GM21786 (cell line): ENCODE measurements around the gene THRAP3.
"Not testable (repeated sequence)": the region's sequence is repeated elsewhere in the genome, so short reads cannot be mapped to it uniquely, and the experiment has no call there.

ENCODE experiments used
- ATAC-seq: cut with Tn5 transposase; IDR thresholded peaks from one replicate; pipeline ENCODE4 v1.9.1; 2021; ENCODE audit not compliant: unreplicated experiment

THRAP3 gene

DNA sequence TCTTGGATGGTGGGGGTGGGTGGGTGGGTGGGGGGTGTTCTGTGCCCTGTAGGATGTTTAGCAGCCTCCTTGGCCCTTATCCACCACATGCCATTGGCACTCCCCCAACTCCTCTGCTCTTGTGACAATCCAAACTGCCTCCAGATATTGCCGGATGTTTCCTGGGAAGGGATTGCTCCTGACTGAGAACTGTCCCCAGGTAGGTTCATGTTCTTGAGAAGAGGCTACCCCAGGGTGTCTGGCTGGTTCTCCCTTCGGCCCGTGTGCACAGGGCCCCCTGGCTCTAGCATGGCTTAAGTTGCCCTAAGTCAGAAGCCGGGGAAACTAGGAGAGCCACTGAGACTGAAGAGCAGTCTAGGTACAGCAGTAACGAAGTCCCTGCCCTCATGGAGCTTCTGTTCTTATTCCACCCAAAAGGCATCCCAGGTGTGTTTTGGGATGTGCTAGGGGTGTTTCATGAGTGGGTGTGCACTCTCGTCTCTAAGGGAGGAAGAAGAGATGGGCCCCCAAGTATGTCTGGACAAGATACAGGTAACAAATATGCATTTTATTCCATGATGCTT is 19.8 kb upstream of the THRAP3 start:
- ATAC-seq, result no peak

DNA sequence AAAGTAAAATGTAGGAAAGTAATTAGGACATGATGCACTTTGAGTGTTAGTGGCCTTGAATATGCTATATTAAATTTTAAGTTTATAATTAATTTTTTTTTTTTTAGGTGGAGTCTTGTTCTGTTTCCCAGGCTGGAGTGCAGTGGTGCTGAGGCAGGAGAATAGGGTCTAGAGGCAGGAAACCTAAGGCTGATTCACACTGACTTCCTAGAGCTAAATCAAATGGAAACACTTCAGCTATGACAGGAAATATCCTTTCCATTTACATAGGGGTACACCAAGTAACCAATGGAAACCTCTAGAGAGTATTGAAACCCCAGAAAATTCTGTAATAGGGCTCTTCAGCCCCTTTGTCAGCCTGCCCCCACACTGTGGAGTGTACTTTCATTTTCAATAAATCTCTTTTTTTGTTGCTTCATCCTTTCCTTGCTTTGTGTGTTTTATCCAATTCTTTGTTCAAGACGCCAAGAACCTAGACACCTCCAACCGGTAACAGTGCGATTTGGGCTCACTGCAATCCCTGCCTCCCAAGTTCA is 17.9 kb upstream of the THRAP3 start:
- ATAC-seq, result no peak

DNA sequence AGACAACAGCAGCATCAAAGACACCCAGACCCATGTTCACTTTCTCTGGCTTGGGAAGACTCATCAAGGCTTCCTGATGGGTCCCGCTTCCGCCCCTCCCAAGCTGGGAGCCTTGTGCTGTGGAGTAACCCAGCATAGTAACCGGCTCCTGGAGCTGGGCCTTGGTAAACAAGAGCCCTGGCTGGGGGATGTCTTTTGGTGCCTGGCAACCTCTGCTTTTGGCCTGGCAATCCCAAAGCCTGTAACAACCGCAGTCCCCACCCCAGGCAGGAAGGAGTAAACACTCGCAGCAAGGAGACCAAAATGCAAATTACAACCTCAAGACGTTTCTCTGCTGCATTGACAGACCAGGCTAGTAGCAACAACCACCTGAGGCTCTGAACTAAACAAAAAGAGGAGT is 16.9 kb upstream of the THRAP3 start:
- no peak for ATAC-seq

DNA sequence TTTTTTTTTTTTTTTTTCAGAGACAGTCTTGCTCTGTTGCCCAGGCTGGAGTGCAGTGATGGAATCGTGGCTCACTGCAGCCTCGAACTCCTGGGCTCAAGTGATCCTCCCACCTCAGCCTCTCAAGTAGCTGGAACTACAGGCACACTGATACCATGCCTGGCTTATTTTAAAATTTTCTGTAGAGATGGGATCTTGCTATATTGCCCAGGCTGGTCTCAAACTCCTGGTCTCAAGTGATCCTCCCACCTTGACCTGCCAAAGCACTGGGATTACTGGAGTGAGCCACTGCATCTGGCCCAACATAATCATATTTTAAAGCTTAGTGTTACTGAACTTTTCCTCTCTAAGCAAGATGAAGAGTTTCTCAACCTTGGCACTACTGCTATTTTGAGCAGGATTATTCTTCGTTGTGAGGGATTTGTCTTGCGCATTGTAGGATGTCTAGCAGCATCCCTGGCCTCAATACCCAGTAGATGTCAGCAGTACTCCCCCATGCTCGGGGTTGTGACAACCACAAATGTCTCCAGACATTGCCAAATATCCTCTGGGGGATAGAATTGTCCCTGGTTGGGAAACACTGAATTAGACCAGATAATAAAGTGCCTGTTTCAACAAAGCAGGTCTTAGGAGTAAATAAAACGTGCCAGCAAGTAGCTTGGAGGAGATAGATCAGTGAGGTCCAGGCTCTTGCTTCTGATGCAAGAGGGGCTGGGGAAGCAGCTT is 15.1 kb upstream of the THRAP3 start:
- no peak for ATAC-seq

DNA sequence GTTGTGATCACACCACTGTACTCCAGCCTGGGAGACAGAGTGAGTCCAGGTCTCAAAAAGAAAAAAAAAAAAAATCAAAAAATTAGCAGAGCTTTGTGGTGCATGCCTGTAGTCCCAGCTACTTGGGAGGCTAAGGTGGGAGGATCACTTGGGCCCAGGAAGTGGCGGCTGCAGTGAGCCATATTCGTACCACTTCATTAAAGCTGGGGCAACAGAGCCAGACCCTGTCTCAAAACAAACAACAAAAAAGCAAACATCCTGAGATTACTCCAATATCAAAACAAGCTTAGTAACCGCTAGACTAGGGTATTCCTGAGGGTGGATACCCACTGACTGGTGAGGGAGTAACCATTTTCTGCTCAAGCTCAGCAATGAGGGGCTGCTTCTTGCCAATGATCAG is 12.9 kb upstream of the THRAP3 start:
- ATAC-seq, result no peak

DNA sequence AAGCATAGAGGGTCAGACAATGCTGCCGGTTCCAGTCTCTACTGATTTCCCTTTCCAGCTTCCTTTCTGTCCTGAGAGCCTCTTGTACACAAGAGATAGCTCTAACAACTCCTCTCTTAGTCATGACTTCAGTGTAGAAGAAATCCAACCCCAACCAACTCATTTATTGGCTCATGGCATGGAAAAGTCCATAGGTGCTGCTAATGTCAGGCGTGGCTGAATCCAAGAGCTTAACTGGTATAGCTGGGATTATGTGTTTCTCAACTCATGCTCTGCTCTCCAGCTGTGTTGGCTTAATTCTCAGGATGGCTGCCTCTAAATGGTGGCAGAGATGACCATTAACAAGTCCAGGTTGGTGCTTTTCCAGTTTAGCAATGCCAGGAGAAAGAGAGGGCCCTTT is 12.4 kb upstream of the THRAP3 start:
- no peak for ATAC-seq

DNA sequence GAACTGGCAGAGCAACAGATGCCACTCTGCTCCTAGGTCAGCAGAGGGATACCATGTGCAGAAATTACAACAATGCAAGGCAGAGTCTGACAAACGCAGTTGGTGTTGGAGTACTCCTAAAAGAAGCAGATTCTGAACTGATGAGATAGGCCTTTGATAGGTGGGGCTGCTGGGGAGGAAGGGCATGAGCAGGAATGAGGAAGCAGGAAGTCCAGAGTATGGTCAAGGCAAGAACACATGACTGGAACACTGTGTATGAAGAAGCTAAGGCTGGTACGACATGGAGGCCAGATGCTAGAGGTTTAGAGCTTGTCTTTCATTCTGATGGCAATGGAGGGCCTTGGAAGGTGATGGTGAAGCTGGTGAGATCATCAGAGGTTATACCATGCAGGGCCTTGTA is 11.5 kb upstream of the THRAP3 start:
- ATAC-seq, result no peak

DNA sequence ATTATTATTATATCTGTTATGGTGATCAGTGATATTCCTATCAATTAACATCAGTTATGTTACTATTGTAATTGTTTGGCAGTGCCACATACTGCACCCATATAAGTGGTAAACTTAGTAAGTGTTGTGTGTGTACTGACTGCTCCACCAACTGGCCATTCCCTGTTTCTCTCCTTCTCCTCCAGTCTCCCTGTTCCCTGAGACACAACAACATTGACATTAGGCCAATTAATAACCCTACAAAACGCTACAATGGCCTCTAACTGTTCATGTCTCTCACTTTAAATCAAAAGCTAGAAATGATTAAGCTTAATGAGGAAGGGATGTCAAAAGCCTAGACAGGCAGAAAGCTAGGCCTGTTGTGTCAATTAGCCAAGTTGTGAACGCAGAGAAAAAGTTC is 6.6 kb upstream of the THRAP3 start:
- ATAC-seq, result no peak

DNA sequence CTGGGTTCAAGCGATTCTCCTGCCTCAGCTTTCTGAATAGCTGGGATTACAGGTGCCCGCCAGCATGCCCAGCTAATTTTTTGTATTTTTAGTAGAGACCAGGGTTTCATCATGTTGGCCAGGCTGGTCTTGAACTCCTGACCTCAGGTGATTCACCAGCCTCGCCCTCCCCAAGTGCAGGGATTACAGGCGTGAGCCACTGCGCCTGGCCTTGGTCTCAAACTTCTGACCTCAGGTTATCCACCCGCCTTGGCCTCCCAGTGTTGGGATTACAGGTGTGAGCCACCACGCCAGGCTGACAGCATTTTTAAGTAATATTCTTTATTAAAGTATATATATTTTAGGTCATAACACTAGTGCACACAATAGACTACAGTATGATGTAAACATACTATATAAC is 2.3 kb upstream of the THRAP3 start:
- not testable (repeated sequence) for ATAC-seq

DNA sequence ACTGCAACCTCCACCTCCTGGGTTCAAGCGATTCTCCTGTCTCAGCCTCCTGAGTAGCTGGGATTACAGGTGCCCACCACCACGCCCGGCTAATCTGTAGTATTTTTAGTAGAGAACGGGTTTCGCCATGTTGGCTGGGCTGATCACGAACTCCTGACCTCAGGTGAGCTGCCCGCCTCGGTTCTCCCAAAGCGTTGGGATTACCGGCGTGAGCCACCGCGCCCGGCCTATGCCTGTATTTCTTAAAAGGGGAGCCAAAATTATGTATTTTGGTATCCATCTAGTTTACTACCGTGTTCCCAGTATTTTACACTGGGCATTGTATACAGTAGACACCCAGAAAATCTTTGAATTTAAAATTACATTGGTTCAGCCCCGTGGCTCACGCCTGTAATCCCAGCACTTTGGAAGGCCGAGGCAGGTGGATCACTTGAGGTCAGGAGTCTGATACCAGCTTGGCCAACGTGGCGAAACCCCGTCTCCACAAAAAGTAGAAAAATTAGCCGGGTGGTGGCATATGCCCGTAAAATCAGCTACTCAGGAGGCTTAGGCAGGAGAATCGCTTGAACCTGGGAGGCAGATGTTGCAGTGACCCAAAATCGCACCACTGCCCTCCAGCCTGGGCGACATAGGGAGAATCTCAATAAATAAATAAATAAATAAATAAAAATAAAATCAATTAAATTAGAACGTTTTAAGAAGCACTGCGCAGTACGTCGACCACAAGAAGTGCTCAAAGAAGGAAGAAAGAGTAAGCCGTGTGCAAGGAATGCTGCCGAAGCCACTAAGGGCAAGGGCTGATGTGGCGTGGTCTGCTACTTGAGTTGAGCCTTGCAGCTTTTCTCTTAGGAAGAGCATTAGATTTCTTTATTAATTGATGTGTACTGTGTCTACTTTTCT is 1.5 kb upstream of the THRAP3 start:
- ATAC-seq, result no peak

DNA sequence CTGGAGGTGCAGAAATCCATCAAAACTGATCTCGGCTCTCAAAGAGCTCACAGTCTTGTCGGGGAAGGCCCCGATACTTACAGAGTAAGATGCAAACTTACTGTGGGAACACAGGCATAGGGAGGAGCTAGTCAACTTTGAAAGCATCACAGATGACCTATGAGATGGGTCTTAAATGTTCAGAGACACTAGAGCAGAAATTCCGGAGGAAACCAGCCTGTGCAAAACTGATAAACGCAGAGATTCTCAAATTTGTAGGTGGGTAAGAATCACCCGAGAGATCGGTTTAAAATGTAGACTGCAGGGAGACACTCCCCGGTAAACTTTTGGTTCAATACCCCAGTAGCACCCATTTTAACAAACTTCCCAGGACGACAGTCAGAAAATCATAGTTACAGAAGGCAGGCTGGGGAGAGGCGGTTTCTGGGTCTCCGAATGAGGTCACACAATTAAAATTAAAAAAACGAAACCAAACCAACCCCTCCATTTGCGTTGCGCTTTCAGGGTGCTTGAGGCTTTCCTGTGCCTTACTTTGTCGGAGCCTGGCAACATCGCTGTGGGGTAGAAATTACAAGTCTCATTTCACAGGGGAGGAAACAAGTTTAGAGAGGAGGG is 755 bp upstream of the THRAP3 start:
- peak; percentile 7 for ATAC-seq

DNA sequence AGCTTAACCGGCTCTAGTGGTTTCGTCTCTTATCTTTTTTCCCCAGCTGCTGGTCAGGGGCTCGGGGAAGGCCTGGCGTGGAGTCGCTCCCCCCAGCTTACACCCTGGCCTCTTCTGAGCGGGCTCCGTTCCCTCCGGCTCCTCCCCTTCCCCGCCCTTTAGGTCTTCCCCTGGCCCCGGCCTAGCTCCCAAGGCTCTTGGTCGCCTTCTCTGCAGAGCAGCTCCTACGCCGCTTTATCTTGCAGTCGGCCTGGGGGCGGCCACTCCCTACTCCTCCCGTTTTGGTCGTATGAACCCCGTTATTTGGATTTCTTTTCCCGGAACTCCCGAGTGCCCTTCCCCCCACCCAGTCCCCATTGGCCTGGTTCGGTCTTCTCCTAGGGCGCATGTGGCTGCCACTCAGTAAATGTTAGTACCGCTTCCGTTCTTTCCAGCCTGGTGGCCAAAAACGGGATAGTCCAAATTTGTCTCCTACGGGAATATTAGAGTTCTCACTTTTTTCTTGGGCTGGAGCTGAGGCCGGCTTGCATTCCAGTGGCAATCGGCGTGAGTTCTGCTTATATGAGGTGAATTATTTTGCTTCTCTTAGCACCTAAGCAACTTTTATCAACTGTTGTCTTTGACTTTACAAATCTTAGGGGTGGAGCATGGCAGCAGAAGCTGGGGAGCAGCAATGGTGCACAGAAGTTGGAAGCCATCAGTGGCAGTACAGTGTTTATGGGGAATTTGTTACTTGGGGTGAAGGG is 467 bp downstream of the THRAP3 start:
- peak; percentile 41 for ATAC-seq

DNA sequence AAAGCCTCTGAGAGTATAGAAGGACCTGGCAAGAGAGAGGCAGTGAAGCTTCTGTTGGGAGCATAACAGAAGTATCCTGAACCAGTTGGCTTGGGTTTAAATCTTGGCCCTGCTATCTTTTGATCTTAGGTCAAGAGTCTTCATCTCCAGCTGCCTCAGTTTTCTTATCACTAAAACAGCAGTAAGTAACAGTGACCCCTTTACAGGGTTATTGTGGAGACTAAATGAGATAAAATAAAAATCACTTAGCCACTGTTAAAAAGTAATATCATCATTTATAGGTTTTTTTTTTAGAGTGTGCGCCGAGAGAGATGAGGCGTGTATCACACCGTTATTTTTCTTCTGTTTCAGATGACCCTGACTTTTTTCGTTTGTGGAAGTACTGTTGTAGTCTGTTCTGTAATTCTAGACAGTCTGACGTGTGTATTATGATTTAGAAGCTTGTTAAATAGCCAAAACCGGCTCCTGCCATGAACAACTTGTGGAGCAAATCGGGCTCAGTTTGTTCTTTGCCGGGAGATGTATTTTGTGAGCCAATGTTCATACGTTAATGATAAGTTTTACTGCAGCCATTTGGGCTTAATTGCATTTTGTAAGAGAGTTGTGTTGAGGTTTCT is 1.1 kb downstream of the THRAP3 start:
- no peak for ATAC-seq

DNA sequence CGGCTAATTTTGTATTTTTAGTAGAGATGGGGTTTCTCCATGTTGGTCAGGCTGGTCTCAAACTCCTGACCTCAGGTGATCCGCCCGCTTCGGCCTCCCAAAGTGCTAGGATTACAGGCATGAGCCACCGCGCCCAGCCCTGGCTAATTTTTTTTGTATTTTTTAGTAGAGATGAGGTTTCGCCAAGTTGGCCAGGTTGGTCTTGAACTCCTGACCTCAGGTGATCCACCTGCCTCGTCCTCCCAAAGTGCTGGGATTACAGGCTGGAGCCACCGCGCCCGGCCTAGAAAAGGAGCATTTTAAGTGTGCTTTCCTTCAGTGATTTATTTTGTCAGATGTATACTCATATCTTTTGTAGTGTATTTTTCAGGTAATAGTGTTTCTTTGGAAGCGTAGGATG is 6.0 kb downstream of the THRAP3 start:
- ATAC-seq, result not testable (repeated sequence)

DNA sequence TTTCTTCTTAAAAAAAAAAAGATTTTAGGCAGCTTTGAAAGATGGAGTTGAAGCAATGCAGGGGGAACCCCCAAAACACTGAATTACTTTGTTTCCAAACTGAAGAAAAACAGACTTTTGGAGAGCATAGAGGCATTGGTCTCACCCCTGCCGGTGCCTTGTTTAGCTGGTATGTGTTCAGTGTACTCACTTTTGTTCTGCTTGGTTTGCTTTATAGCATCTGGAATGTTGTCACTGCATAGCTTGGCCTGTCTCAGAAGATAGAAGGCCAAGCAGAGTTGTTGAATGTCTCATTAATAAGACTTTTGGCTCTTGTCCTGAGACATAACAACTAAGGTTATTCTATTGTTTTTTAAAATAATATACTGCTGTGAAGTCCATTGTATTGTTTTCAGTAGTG is 6.9 kb downstream of the THRAP3 start:
- ATAC-seq, result no peak

DNA sequence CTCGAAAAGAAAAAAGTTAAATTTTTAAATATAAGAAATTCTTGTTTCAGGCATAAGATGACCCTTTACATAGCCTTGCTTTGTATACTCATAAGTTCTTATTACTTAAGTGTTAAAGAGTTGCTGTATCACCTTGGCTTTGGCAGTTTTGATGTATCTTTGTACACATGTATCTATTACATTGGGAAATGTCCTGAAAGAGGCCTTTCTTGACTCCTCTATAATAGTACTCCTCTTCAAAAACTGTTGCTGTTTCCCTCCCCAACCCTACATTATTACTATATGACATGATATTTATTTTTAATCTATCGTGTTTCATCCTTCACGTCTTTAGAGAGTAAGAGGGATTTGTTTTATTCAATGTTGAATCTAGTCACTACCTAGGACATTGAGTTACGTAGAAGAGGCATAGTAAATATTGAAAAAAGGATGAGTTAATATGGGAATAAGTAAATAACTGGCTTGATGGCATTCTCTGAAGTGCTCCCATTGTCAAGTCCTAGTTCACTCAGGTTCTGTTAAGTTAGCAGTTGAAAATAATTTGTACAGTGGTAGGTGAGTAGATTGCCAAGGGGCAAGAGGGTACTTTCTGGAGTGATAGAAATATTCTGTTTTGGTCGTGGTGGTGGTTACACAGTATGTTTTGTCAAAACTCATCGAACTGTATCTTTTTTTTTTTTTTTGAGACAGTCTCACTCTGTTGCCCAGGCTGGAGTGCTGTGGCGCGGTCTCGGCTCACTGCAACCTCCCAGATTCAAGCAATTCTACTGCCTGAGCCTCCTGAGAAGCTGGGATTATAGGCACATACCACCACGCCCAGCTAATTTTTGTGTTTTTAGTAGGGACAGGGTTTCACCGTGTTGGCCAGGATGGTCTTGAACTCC is 8.2 kb downstream of the THRAP3 start:
- ATAC-seq, result no peak

DNA sequence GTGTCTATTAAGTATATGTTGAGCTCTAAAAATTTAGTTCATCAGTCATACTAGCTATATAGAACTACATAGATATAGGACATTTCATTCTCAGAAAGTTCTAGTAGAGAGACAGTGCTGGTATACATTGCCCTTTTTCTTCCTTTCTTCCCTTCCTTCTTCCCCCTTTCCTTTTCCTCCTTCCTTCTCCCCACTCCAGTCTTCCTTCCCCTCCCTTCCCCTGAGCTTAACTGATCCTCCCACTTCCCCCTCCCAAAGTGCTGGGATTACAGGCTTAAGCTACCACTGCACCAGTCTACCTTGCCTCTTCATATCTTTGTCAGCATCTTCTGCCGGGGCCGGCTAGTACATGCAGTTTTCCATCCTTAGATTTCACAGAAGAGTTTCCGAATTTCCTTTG is 12.1 kb downstream of the THRAP3 start:
- ATAC-seq, result no peak

DNA sequence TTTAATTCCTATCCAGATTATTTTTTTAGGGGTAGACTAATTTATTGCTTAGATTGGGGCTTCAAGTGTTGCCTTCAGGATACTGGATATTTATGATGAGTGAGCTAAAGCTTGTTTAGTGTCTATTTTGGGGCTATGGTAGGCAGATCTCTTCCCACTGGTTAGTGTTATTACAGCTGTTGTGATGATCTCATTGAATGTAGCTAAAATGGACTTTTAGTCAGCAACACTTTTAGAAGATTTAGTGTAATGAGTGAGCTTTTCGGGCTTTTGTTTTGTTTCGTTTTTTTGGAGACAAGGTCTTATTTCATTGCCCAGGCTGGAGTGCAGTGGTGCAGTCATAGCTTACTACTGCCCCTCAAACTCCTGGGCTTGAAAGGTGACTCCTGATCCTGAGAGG is 14.2 kb downstream of the THRAP3 start:
- no peak for ATAC-seq

DNA sequence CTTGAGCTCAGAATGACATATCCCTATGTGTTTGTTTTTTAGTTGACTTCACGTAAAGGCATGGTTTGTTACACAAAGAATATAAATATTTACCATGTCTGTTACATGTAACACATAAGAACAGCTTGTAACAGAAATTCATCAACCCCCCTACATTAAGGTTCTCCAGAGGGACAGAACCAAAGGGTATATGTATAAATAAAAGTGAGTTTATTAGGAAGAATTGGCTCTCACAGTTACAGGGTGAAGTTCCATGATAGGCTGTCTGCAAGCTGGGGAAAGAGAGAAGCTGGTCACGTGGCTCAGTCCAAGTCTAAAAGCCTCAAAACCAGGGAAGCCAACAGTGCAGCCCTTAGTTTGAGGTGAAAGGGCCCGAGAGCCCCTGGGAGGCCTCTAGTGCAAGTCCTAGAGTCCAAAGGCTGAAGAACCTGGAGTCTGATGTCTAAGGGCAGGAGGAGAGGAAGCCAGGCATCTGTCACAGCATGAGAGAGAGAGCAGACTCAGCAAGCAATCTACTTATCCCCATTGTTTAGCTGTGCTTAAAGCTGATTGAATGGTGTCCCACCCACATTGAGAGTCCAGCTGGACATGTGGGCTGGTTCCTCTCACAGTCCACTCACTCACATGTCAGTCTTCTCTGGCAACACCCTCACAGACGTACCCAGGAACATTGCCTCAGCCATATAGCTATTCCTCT is 15.8 kb downstream of the THRAP3 start:
- no peak for ATAC-seq
